WTC11 (cell line): ENCODE measurements around the gene ZNF20. TPM values are rescaled to one million over a fixed set of nuclear protein-coding genes. Genes with fewer than 3 reads are reported as not detected.

Experiments used
- CBFB ChIP-seq: sonication (generic); formaldehyde crosslinking; IDR thresholded peaks from 2 replicates; pipeline ENCODE4 v1.8.1; 2022; ENCODE audit warnings: mild to moderate bottlenecking, low read depth, missing genetic modification reagents
- CTCF ChIP-seq: fragments of 200-600 bp; IDR thresholded peaks from 2 replicates; pipeline ENCODE4 v1.8.0; 2022; ENCODE audit warnings: antibody characterized with exemption
- E2F1 ChIP-seq: sonication (generic); formaldehyde crosslinking; IDR thresholded peaks from 2 replicates; pipeline ENCODE4 v1.8.0; 2022; ENCODE audit warnings: mild to moderate bottlenecking, missing genetic modification reagents
- EMX1 ChIP-seq: fragments of 250-450 bp; sonication (Bioruptor Pico); IDR thresholded peaks from 2 replicates; pipeline ENCODE4 v1.8.0; 2021; ENCODE audit warnings: mild to moderate bottlenecking
- ERG ChIP-seq: fragments of 250-450 bp; sonication (Bioruptor Pico); IDR thresholded peaks from 2 replicates; pipeline ENCODE4 v1.8.0; 2021; ENCODE audit warnings: mild to moderate bottlenecking
- ETV6 ChIP-seq: sonication (generic); formaldehyde crosslinking; IDR thresholded peaks from 2 replicates; pipeline ENCODE4 v1.8.1; 2022; ENCODE audit warnings: mild to moderate bottlenecking, missing genetic modification reagents
- FOXP4 ChIP-seq: sonication (generic); formaldehyde crosslinking; IDR thresholded peaks from 2 replicates; pipeline ENCODE4 v1.8.0; 2022; ENCODE audit warnings: mild to moderate bottlenecking, missing genetic modification reagents
- HMGA2 ChIP-seq: fragments of 250-450 bp; sonication (Bioruptor Pico); IDR thresholded peaks from 2 replicates; pipeline ENCODE4 v1.4.0; 2021; ENCODE audit warnings: mild to moderate bottlenecking, moderate library complexity
- MXD4 ChIP-seq: fragments of 250-450 bp; sonication (Bioruptor Pico); IDR thresholded peaks from 2 replicates; pipeline ENCODE4 v1.8.0; 2021; ENCODE audit warnings: mild to moderate bottlenecking, moderate library complexity, borderline replicate concordance
- MYBL2 ChIP-seq: sonication (generic); formaldehyde crosslinking; IDR thresholded peaks from 2 replicates; pipeline ENCODE4 v1.8.1; 2023; ENCODE audit warnings: mild to moderate bottlenecking, moderate library complexity, missing genetic modification reagents
- NFATC4 ChIP-seq: fragments of 250-450 bp; sonication (Bioruptor Pico); IDR thresholded peaks from 2 replicates; pipeline ENCODE4 v1.9.0; 2021; ENCODE audit warnings: mild to moderate bottlenecking
- NFE2L1 ChIP-seq: sonication (generic); formaldehyde crosslinking; IDR thresholded peaks from 2 replicates; pipeline ENCODE4 v1.8.1; 2023; ENCODE audit warnings: missing genetic modification reagents
- NFYB ChIP-seq: sonication (generic); formaldehyde crosslinking; conservative IDR thresholded peaks from 2 replicates; pipeline ENCODE4 v1.8.0; 2022; ENCODE audit warnings: low read depth, missing genetic modification reagents
- OVOL2 ChIP-seq: fragments of 250-450 bp; sonication (Bioruptor Pico); IDR thresholded peaks from 2 replicates; pipeline ENCODE4 v1.9.0; 2021; ENCODE audit warnings: mild to moderate bottlenecking, borderline replicate concordance
- RELA ChIP-seq: sonication (generic); formaldehyde crosslinking; IDR thresholded peaks from 2 replicates; pipeline ENCODE4 v1.8.1; 2022; ENCODE audit warnings: missing genetic modification reagents, mild to moderate bottlenecking, borderline replicate concordance
- RORB ChIP-seq: fragments of 250-450 bp; sonication (Bioruptor Pico); IDR thresholded peaks from 2 replicates; pipeline ENCODE4 v1.9.0; 2021; ENCODE audit warnings: mild to moderate bottlenecking
- SMAD3 ChIP-seq: sonication (generic); formaldehyde crosslinking; IDR thresholded peaks from 2 replicates; pipeline ENCODE4 v1.8.0; 2022; ENCODE audit warnings: missing genetic modification reagents, mild to moderate bottlenecking, borderline replicate concordance
- SMAD4 ChIP-seq: sonication (generic); formaldehyde crosslinking; IDR thresholded peaks from 2 replicates; pipeline ENCODE4 v1.8.0; 2022; ENCODE audit warnings: mild to moderate bottlenecking, missing genetic modification reagents
- SP1 ChIP-seq: sonication (generic); formaldehyde crosslinking; conservative IDR thresholded peaks from 2 replicates; pipeline ENCODE4 v1.8.1; 2022; ENCODE audit warnings: missing genetic modification reagents
- TCF7 ChIP-seq: sonication (generic); formaldehyde crosslinking; IDR thresholded peaks from 2 replicates; pipeline ENCODE4 v1.8.0; 2022; ENCODE audit warnings: mild to moderate bottlenecking, low read depth, missing genetic modification reagents, moderate library complexity
- USF2 ChIP-seq: sonication (generic); formaldehyde crosslinking; IDR thresholded peaks from 2 replicates; pipeline ENCODE4 v1.8.1; 2023; ENCODE audit warnings: mild to moderate bottlenecking, missing genetic modification reagents, moderate library complexity
- ZBTB21 ChIP-seq: sonication (generic); formaldehyde crosslinking; IDR thresholded peaks from 2 replicates; pipeline ENCODE4 v1.8.1; 2023; ENCODE audit warnings: mild to moderate bottlenecking, missing genetic modification reagents, borderline replicate concordance
- ZMAT4 ChIP-seq: fragments of 250-450 bp; sonication (Bioruptor Pico); IDR thresholded peaks from 2 replicates; pipeline ENCODE4 v1.9.0; 2021; ENCODE audit warnings: mild to moderate bottlenecking
- ZNF138 ChIP-seq: sonication (generic); formaldehyde crosslinking; conservative IDR thresholded peaks from 2 replicates; pipeline ENCODE4 v1.8.1; 2022; ENCODE audit warnings: mild to moderate bottlenecking, moderate library complexity, missing genetic modification reagents
- ZNF219 ChIP-seq: sonication (generic); formaldehyde crosslinking; IDR thresholded peaks from 2 replicates; pipeline ENCODE4 v1.8.0; 2023; ENCODE audit warnings: missing genetic modification reagents, mild to moderate bottlenecking, borderline replicate concordance
- ZNF281 ChIP-seq: sonication (generic); formaldehyde crosslinking; IDR thresholded peaks from 2 replicates; pipeline ENCODE4 v1.8.0; 2023; ENCODE audit warnings: mild to moderate bottlenecking, missing genetic modification reagents
- ZNF317 ChIP-seq: sonication (generic); formaldehyde crosslinking; IDR thresholded peaks from 2 replicates; pipeline ENCODE4 v1.8.1; 2023; ENCODE audit warnings: low read depth, mild to moderate bottlenecking, moderate library complexity, missing genetic modification reagents, borderline replicate concordance
- ZNF671 ChIP-seq: fragments of 250-450 bp; sonication (Bioruptor Pico); IDR thresholded peaks from 2 replicates; pipeline ENCODE4 v1.8.0; 2021; ENCODE audit warnings: mild to moderate bottlenecking
- total RNA-seq: library from RNA; stranded (reverse); gene quantifications from 3 replicates; pipeline ENCODE4 v1.2.3, GENCODE V29; 2021

The ZNF20 gene
- total RNA-seq, 1 experiment from 2014 or later, result 7.8 TPM

- TF ChIP-seq ZNF281 (CRISPR knock-in tag) (no peak), TCF7 (CRISPR knock-in tag) (no peak), SMAD3 (no peak), EMX1 (no peak), ZNF219 (CRISPR knock-in tag) (no peak), E2F1 (CRISPR knock-in tag) (no peak), OVOL2 (CRISPR knock-in tag) (no peak), MYBL2 (CRISPR knock-in tag) (no peak), FOXP4 (CRISPR knock-in tag) (0 out of 2 replicates have a peak, but pooled peaks have one; percentile 77), NFATC4 (CRISPR knock-in tag) (no peak), ZMAT4 (no peak), RORB (CRISPR knock-in tag) (no peak), NFYB (CRISPR knock-in tag) (peak; percentile 62), CTCF (no peak), HMGA2 (CRISPR knock-in tag) (no peak), RELA (no peak; the same call in 1 of the 2 replicates), SP1 (CRISPR knock-in tag) (no peak), MXD4 (CRISPR knock-in tag) (no peak), CBFB (peak; percentile 93; the same call in 1 of the 2 replicates), NFE2L1 (CRISPR knock-in tag) (no peak), USF2 (CRISPR knock-in tag) (no peak), ZBTB21 (no peak), ZNF317 (no peak), ZNF138 (CRISPR knock-in tag) (no peak), ZNF671 (CRISPR knock-in tag) (no peak), ETV6 (0 out of 2 replicates have a peak, but pooled peaks have one; percentile 50), ERG (CRISPR knock-in tag) (no peak), SMAD4 (CRISPR knock-in tag) (no peak)
Measured at GRCh38 chr19:12162882-12163806, 23.0 kb upstream of the ZNF20 start, which contains the start of gene ZNF136 (continued).
